NOMO-1 treated with DMSO at 0.1 percent for 48 hours (cell line): ENCODE data around the gene TNFAIP8.
A peak's percentile ranks its signal among the peaks of the same experiment; 100 is the strongest.

ENCODE experiments used
- DNase-seq: peaks from one replicate; lab custom pipeline; 2025; ENCODE audit not compliant: unreplicated experiment; lab: John Stamatoyannopoulos, UW

TNFAIP8 gene

DNA sequence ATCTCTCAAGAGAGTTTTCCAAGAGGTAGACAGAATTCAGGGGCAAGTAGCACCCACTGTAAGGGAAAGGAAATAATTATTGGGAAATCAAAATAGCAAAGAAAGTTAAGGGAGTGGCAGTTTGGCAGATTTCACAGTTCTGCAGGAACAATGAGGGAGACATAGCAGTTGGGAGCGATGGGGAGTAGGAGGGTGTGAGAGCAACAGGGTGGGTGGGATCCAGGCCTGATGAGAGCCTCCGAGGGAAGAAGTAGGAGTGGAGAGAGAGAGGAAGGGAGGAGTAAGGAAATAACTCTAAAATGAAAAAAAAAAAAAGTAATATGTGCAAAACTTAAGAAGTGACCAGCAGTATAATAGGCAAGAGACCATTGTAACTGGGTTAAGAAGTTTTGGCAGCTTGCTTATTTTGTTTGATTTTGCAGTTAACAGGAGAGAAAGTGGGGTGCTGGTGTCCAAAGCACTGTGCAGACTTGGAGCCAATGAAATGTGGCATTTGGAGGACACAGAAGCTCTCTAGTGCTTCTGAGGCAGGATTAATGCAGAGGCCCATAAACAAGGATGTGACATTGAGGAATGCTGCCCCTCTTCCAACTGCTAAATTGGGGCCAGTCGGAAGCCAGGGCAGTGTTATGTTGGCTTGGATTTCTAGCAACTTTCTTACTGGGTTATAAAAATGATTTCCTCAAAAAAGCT, 10.2 kb downstream of the TNFAIP8 start:
- DNase-seq: no peak

DNA sequence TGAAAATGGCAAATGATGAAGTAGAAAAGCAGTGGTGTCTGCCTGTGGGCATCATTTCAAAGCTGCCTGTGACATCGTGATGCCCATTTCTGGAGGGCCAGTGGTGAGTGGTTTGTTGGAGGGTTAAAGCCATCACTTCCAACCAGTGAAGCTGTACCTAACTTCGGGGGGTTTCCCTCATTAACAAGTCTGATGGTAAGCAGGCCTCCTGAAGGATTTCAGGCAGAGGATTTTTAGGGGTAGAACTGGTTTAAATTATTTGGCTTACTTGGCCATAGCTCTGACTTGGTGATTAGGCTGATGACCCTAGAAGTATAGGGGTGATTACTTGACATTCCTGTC, 10.7 kb downstream of the TNFAIP8 start:
- no peak for DNase-seq

DNA sequence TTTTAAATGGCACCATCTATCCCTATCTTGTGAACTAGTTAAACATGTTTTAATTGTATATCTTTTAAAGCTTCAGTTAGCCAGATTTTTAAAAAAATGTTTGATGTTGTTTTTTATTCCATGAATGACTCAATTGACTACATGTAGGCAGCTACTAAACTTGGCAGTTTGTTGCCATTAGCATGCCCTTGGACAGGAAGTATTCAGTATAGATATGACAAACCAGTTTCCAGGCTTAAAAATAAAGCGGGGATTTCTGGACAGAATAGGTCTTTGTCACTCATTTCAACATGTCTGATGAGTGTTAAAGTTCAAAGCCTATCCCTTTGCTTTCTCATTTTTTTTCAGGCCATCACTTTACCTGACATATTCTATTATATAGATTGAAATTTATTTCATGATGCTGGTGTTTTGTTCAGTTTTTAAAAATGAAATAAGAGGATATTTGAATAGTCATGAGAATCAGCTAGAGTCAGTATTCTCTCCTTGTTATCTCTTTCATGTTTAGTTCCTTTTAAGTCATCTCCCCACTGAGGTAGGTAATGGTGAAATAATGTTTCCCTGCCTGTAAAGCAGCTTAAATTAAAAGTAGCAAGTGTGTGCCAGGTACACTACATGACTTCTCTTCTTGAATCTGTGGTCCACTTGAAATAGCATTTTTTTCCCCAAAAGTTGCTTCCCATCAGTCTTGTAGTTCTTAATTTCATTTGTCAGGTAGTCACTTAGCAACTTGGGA, 11.9 kb downstream of the TNFAIP8 start:
- peak; percentile 39 for DNase-seq

DNA sequence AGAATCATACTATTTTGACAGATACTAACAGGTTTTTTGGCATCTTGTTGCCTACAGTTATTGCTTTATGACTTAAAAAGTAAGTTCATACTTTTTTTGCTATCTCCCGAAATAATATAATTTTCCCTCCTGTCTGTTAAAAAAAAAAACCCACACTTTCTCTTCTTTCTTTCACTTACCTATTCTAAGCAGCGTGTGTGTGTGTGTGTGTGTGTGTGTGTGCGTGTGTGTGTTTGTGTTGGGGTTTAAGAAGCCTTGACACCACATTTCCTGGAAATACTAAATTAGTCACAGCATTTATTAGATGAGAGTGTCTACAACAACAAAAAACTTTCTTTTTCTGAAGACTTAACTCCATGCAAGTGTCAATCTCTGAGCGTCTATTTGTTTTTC, 12.4 kb downstream of the TNFAIP8 start:
- no peak for DNase-seq

DNA sequence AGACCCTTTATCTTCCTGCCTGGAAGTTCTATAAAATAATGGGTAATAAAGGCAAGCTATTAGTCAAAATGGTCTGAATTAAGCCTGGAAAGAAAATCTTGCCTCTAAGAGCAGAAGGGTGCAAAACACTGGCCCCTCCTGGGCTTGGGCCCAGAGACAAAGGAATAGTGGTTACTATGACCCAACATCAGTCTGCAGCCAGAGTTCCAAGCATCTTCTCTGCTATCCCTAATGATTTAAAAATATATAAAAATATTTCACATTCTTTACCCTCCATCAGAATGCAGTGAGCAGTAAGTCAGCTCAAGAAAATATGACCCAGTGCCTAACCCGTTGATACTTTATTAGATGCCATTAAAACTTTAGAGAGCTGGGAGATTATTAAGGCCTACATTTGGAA, 14.7 kb downstream of the TNFAIP8 start:
- DNase-seq: no peak

DNA sequence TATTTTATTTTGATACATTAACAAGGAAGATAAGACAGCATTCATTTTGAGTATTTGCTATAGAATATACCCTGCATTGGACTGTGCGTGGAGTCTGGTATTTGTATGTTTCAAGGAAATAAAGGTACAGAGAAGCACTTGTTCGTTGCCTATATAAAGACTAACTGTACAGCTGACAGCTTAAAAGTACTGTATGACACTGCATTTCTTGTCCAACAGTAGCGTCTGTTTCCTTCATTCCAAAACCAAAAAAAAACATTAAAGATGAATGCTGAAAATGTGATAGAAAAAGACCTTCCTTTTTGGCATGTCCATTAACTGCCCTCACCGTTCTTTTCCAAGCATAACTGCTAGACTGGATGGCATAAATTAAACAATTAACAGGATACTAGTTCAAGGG, 15.3 kb downstream of the TNFAIP8 start:
- DNase-seq: no peak

- no peak for DNase-seq
These were observed 17.6 kb downstream of the TNFAIP8 start for GRCh38 chr5:119373449-119373858.

DNA sequence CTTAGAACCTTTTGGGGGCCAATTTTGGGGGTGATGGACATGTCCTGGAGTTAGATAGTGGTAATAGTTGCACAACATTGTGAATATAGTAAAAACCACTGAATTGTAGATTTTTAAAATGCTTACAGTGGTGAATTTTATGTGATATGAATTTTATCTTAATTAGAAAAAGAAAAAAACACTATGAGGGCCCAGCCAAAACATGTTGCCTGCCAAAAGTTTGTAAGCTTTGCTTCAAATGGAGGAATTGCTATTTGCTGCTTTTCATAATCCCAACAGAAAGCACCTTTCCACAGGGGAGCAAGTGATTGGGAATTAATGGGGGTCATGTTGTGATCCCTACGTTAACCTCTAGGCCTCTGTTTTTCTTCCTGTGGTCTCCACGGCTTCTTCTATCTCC, 19.1 kb downstream of the TNFAIP8 start:
- no peak for DNase-seq

- no peak for DNase-seq
These were observed 21.2 kb downstream of the TNFAIP8 start for GRCh38 chr5:119377066-119377465.

GRCh38 chr5:119378075-119378700, 22.4 kb downstream of the TNFAIP8 start:
- no peak for DNase-seq

DNA sequence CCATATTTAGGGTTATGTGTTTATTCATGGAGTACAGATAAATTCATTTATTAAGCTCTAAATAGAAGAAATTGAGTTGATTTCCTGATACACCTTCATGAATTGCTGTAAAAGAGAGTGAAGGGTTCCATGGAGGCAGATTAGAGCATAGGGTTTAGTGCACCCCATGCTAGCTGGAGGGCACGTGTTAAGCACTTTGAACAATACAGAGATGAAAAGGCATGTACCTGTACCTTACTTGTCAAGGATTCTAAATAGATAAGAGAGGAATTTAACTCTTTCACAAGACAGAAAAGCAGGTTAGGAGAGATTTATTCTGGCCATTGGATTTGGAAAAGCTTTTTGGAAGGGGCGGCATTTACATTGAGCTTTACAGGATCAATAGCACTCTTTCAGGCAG, 23.3 kb downstream of the TNFAIP8 start:
- no peak for DNase-seq

GRCh38 chr5:119379942-119380547, 24.2 kb downstream of the TNFAIP8 start:
- no peak for DNase-seq

GRCh38 chr5:119382169-119382568, 26.4 kb downstream of the TNFAIP8 start:
- no peak for DNase-seq

DNA sequence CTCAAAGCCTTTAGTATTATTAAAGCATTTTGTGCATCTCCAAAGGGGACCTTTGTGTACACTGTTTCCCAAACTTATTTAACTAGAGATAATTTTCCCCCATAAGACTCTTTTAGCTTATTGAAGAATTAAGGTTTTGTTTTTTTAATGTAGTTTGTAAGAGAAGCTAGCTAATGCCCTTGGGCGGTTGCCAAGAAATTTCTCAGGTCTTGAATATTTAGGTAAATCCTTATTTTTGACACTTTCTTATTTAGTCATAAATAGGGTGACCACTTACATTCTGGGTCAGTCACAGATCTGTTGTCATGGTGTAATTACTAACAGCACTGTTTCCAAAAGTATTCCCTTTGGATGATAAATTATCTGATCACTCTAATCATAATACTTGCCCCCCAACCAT, 27.2 kb downstream of the TNFAIP8 start:
- DNase-seq: no peak

- DNase-seq: no peak
These were observed 29.3 kb downstream of the TNFAIP8 start for GRCh38 chr5:119385136-119385535.

DNA sequence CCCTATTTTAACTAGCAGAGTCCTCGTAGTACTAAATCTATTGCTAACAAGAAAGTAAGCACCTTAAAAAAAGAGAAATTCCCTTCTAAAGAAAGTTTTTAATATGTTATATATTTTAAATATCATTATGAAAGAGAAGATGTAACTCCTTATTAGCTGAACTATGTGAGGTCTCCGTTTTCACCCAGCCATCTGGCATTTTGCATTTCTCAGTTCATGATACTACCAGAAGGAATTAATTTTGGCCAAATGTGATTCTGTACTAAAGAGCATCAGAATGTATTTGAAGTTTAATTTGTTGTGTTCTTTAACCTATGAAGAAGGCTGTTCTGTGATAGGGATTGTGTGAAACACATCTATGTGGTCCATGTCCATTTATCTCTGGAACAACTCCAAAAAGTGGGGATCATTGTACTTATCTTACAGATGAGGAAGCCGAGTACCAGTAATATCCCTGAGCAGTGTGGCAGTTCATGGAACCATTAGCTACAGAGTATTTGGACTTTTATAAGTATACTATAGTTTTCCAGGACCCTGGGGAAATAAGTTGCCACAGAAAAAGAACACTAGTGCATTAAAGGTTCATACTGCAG, 29.8 kb downstream of the TNFAIP8 start:
- DNase-seq: no peak

DNA sequence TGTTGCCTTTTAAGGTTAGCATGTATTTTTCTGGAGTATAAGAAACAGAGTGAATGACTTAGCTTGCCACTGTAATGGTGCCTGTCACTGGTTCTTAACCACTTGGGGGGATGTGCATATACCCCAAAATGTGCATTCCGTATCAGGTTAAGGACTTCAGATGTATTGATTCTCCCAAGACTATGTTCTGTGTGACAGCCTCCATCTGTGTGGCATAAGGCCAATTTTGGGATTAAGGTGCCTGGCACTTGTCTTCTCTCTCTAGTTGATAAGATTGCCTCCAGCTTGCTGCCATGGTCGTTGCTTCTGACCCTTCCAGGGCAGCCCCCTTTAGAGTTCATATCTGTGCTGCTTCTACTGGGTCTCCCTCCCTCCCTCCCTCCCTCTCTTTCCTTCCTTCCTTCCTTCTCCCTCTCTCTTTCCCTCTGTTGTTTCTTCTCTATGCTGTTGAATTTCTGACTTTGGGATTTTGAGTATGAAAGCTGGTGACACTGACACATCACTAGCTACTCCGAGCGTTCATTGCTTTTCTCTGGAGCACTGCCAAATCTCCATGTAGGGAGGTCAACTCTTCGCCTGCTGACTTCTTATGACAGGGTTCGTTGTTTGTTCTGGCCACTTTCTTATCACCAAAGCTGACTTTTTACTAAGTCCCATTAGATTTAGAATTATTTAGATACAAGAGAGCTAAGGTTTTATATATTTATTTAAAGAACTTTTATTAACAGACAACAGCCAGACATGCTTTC, 31.0 kb downstream of the TNFAIP8 start:
- no peak for DNase-seq

- DNase-seq: no peak
These were observed 32.3 kb downstream of the TNFAIP8 start for GRCh38 chr5:119387945-119388618.

GRCh38 chr5:119388619-119389190, 32.9 kb downstream of the TNFAIP8 start:
- DNase-seq: no peak
